22Rv1 (cell line): ENCODE data around the gene MAPK8IP2.
"Not testable (repeated sequence)": the region's sequence is repeated elsewhere in the genome, so short reads cannot be mapped to it uniquely, and the experiment has no call there.

Source experiments
- ZFX ChIP-seq: fragments of 450-650 bp; IDR thresholded peaks from 2 replicates; pipeline ENCODE4 v1.6.1; 2017; ENCODE audit warnings: antibody characterized with exemption, borderline replicate concordance
- TF ChIP-seq, protein P1 (sequence below): fragments of 450-650 bp; IDR thresholded peaks from 2 replicates; pipeline ENCODE4 v1.5.1; 2017; ENCODE audit warnings: mild to moderate bottlenecking

DNA sequence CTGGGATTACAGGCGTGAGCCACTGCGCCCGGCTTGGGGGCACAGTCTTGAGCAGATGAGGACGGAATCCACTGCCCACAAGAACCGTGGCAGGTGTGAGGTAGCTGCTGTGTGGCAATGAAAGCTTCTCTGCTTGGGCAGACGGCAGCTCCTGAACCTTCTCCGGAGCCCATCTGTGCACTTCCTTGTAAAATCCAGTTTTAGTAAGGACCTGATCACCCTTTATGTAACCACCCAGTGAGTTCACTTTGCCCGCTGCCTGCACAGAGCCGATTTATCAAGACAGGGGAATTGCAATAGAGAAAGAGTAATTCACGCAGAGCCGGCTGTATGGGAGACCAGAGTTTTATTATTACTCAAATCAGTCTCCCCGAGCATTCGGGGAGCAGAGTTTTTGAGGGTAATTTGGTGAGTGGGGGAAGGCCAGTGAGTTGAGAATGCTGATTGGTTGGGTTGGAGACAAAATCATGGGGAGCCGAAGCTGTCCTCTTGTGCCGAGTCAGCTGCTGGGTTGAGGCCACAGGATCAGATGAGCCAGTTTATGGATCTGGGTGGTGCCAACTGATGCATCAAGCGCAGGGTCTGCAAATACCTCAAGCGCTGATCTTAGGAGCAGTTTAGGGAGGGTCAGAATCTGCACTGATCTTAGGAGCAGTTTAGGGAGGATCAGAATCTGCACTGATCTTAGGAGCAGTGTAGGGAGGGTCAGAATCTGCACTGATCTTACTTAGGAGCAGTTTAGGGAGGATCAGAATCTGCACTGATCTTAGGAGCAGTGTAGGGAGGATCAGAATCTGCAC is 42.6 kb downstream of the MAPK8IP2 start:
- TF ChIP-seq, protein P1, sequence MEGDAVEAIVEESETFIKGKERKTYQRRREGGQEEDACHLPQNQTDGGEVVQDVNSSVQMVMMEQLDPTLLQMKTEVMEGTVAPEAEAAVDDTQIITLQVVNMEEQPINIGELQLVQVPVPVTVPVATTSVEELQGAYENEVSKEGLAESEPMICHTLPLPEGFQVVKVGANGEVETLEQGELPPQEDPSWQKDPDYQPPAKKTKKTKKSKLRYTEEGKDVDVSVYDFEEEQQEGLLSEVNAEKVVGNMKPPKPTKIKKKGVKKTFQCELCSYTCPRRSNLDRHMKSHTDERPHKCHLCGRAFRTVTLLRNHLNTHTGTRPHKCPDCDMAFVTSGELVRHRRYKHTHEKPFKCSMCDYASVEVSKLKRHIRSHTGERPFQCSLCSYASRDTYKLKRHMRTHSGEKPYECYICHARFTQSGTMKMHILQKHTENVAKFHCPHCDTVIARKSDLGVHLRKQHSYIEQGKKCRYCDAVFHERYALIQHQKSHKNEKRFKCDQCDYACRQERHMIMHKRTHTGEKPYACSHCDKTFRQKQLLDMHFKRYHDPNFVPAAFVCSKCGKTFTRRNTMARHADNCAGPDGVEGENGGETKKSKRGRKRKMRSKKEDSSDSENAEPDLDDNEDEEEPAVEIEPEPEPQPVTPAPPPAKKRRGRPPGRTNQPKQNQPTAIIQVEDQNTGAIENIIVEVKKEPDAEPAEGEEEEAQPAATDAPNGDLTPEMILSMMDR: not testable (repeated sequence)
- TF ChIP-seq ZFX: not testable (repeated sequence)
